ENCODE data around the gene LRRC61.

Gene LRRC61

DNA sequence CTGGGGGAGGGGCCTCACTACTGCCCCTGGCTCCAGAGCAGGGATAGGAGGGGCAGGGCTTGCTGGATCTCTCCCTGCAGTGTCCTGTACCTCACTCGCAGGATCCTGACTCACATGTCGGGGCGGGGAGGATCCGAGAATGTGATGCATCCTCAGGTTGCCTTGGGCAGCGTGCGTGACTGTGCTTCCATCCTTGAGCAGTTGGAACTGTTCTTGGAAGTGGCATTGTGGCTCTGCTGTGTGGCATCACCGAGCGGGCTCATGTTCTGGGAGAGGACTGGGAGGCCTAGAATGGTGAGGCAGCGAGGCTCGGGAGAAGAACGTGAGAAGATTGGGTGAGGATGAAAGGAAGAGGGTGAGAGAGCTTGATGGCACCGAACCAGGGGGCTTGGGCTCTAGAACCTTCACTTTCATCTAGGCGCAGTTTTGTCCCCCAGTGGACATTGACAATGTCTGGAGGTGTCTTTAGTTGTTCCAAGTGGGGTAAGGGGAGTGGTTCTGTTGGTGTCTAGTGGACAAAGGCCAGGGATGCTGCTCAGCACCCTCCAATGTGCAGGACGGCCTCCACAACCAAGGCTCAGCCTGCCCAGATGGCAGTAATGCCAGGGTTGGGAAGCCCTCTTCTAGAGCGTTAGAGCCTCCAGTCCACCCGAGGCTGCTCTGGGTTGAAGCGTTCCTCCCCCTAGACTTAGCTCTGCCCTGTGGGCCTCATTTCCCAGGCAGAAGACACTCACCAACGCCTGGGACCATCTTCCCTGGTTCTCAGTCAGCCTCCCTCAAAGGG, 9.9 kb downstream of the LRRC61 start:
- peaks cover 10% of the 10 kb centered on the region in 2 experiments for H3K4me1 ChIP-seq (ENCODE audit: control insufficient read depth in 1 of 2, insufficient read depth in 2 of 2, low read length in 2 of 2)
- H3K79me1 ChIP-seq (ENCODE audit: low read length): peaks cover 12% of the 10 kb centered on the region
- H2BK5ac ChIP-seq (ENCODE audit: low read depth, low read length, poor library complexity): no peak overlapping the region
- no peak overlapping the region for H3K4me3 ChIP-seq (ENCODE audit: low read depth, low read length)
- no peaks in the 10 kb centered on the region for H3K79me2 ChIP-seq (ENCODE audit: control insufficient read depth, insufficient read depth, low read length, poor library complexity)
- WGBS (ENCODE audit: extremely low coverage, insufficient coverage, insufficient read length): 100% methylated on average over 2 of the region's 18 CpGs
- H3K14ac ChIP-seq (ENCODE audit: low read length): no peak overlapping the region
- H2AFZ ChIP-seq (ENCODE audit: insufficient read depth, low read length, poor library complexity): no peak overlapping the region
- H3K18ac ChIP-seq (ENCODE audit: low read length): no peak overlapping the region
- H4K91ac ChIP-seq (ENCODE audit: low read depth, low read length): no peak overlapping the region
- no peak overlapping the region for H3K9ac ChIP-seq (ENCODE audit: low read length)
- peaks cover under 1 to 11% of the 10 kb centered on the region in 2 experiments for H3K36me3 ChIP-seq (ENCODE audit: control insufficient read depth in 1 of 2, insufficient read depth in 2 of 2, low read length in 2 of 2)
- no peak overlapping the region for H2AK5ac ChIP-seq (ENCODE audit: low read length)
- no peak overlapping the region for H3K4me2 ChIP-seq (ENCODE audit: low read length)
- H3K23ac ChIP-seq (ENCODE audit: low read length): no peak overlapping the region
- H2BK120ac ChIP-seq (ENCODE audit: insufficient read depth, low read length, poor library complexity): no peak overlapping the region
- H3K9me3 ChIP-seq (ENCODE audit: insufficient read depth, low read depth, low read length): no peaks in the 10 kb centered on the region
- no peak overlapping the region for H4K12ac ChIP-seq (ENCODE audit: low read depth, low read length)
- H3K27me3 ChIP-seq (ENCODE audit: insufficient read depth, low read length): no peaks in the 10 kb centered on the region
- H2BK12ac ChIP-seq (ENCODE audit: low read length): no peak overlapping the region
- no peak overlapping the region for H3K4ac ChIP-seq (ENCODE audit: low read depth, low read length)
- no peak for DNase-seq
- no peak overlapping the region for H3K27ac ChIP-seq (ENCODE audit: low read depth, low read length)
- no peak overlapping the region for H4K8ac ChIP-seq (ENCODE audit: low read depth, low read length)

DNA sequence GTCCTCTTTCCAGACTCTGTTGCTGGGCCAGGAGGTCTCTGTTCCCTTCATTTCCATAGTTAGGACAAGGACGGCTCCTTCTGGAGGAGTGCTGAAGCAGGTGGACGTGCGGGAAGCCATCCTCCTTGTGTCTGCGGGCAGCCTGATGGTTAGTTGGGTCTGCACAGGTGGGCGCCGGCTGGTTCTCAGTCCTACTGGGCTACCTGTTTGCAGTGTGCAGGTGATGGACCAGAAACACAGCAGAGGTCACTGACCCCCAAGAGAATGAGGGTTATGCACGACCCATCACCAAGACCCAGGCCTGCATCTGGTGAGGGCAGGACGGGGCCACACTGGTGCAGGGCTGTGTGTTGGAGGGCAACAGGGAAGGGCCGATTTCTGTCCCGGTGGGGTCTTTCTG, 10.5 kb downstream of the LRRC61 start:
- Histone ChIP-seq H3K9me3 (ENCODE audit: insufficient read depth, low read depth, low read length) (no peaks in the 10 kb centered on the region), H3K79me2 (ENCODE audit: control insufficient read depth, insufficient read depth, low read length, poor library complexity) (no peaks in the 10 kb centered on the region), H4K8ac (ENCODE audit: low read depth, low read length) (no peak overlapping the region), H4K12ac (ENCODE audit: low read depth, low read length) (no peak overlapping the region), H3K4me1 (ENCODE audit: control insufficient read depth in 1 of 2, insufficient read depth in 2 of 2, low read length in 2 of 2) (peaks cover 7 to 8% of the 10 kb centered on the region in 2 experiments), H3K27ac (ENCODE audit: low read depth, low read length) (no peak overlapping the region), H3K4me2 (ENCODE audit: low read length) (no peak overlapping the region), H3K79me1 (ENCODE audit: low read length) (peaks cover 8% of the 10 kb centered on the region), H3K36me3 (ENCODE audit: control insufficient read depth in 1 of 2, insufficient read depth in 2 of 2, low read length in 2 of 2) (peaks cover 3 to 14% of the 10 kb centered on the region in 2 experiments), H3K4me3 (ENCODE audit: low read depth, low read length) (no peak overlapping the region), H3K23ac (ENCODE audit: low read length) (no peak overlapping the region), H3K4ac (ENCODE audit: low read depth, low read length) (no peak overlapping the region), H2BK120ac (ENCODE audit: insufficient read depth, low read length, poor library complexity) (no peak overlapping the region), H2AK5ac (ENCODE audit: low read length) (no peak overlapping the region), H2AFZ (ENCODE audit: insufficient read depth, low read length, poor library complexity) (no peak overlapping the region), H3K9ac (ENCODE audit: low read length) (no peak overlapping the region), H3K14ac (ENCODE audit: low read length) (no peak overlapping the region), H3K27me3 (ENCODE audit: insufficient read depth, low read length) (no peaks in the 10 kb centered on the region), H3K18ac (ENCODE audit: low read length) (no peak overlapping the region), H4K91ac (ENCODE audit: low read depth, low read length) (no peak overlapping the region), H2BK5ac (ENCODE audit: low read depth, low read length, poor library complexity) (no peak overlapping the region), H2BK12ac (ENCODE audit: low read length) (no peak overlapping the region)
- WGBS (ENCODE audit: extremely low coverage, insufficient coverage, insufficient read length): no CpG with 5 or more reads among the region's 10 CpGs
- DNase-seq: no peak

DNA sequence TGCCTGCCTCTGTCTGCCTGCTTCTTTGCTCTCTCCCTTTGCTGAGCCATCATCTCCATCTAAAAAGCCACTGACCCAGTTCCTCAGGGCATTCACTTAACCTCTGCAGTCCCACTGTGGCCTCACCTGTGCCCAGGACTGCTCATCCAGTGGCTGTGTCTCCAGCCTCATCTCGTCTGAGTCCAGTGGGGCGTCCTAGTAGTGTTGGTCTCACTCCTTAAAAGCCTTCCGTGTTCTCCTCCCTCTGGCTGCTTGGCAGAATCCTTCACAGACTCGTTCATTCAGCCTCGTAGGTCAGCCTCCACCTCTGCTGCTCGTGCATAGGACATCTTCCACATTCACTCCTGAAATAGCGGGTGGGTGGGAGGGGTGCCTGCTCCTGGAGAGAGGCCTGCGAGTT, 11.0 kb downstream of the LRRC61 start:
- Histone ChIP-seq H3K23ac (ENCODE audit: low read length) (no peak overlapping the region), H3K4me1 (ENCODE audit: control insufficient read depth in 1 of 2, insufficient read depth in 2 of 2, low read length in 2 of 2) (peaks cover 3% of the 10 kb centered on the region in 2 experiments), H2AFZ (ENCODE audit: insufficient read depth, low read length, poor library complexity) (no peak overlapping the region), H4K12ac (ENCODE audit: low read depth, low read length) (no peak overlapping the region), H3K9me3 (ENCODE audit: insufficient read depth, low read depth, low read length) (no peaks in the 10 kb centered on the region), H3K4me2 (ENCODE audit: low read length) (no peak overlapping the region), H3K79me1 (ENCODE audit: low read length) (peaks cover 5% of the 10 kb centered on the region), H3K18ac (ENCODE audit: low read length) (no peak overlapping the region), H3K4me3 (ENCODE audit: low read depth, low read length) (no peak overlapping the region), H2AK5ac (ENCODE audit: low read length) (no peak overlapping the region), H3K36me3 (ENCODE audit: control insufficient read depth in 1 of 2, insufficient read depth in 2 of 2, low read length in 2 of 2) (peaks cover 3 to 18% of the 10 kb centered on the region in 2 experiments), H3K79me2 (ENCODE audit: control insufficient read depth, insufficient read depth, low read length, poor library complexity) (no peaks in the 10 kb centered on the region), H4K8ac (ENCODE audit: low read depth, low read length) (no peak overlapping the region), H4K91ac (ENCODE audit: low read depth, low read length) (no peak overlapping the region), H3K4ac (ENCODE audit: low read depth, low read length) (no peak overlapping the region), H2BK120ac (ENCODE audit: insufficient read depth, low read length, poor library complexity) (no peak overlapping the region), H3K9ac (ENCODE audit: low read length) (no peak overlapping the region), H3K27me3 (ENCODE audit: insufficient read depth, low read length) (no peaks in the 10 kb centered on the region), H3K14ac (ENCODE audit: low read length) (no peak overlapping the region), H2BK5ac (ENCODE audit: low read depth, low read length, poor library complexity) (no peak overlapping the region), H3K27ac (ENCODE audit: low read depth, low read length) (no peak overlapping the region), H2BK12ac (ENCODE audit: low read length) (no peak overlapping the region)
- no CpG with 5 or more reads among the region's 8 CpGs for WGBS (ENCODE audit: extremely low coverage, insufficient coverage, insufficient read length)
- no peak for DNase-seq

DNA sequence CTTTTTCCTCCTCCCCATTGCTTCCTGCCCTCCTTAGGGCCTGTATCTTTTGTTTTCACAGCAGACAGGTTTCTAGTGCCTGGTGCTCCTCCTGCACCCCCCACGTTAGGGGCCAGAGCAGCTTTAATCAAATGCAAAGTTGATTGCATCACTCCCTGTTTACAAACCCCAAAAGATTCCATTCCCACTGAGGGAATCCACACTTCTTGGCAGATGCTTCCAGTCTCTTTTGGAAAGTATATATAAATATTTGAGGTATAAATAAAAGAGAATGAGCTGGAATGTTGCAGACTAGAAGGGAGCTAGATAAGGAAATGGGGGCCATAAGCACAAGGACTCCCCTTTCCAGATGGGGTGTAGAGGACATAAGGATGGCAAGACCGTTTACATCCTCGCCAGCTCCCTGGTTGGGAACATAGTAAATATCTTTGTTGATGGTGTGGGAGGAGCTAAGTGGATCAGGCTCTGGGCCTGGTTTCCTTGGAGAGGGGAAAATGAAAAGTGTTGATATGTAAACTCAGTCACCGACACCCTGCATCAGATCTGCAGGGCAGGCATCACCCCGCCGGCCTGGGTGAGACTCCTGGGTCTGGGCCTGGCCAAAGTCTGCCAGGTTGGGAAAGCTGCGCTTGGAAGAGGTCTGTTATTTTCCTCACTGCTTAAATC, 12.1 kb downstream of the LRRC61 start:
- no peak overlapping the region for H2BK12ac ChIP-seq (ENCODE audit: low read length)
- H3K36me3 ChIP-seq (ENCODE audit: control insufficient read depth in 1 of 2, insufficient read depth in 2 of 2, low read length in 2 of 2): peaks cover 3 to 19% of the 10 kb centered on the region in 2 experiments
- no CpG with 5 or more reads among the region's 7 CpGs for WGBS (ENCODE audit: extremely low coverage, insufficient coverage, insufficient read length)

More for the DNA sequence above, 12.1 kb downstream of the LRRC61 start:
- Histone ChIP-seq H3K27me3 (ENCODE audit: insufficient read depth, low read length) (no peaks in the 10 kb centered on the region), H3K9ac (ENCODE audit: low read length) (no peak overlapping the region), H2BK5ac (ENCODE audit: low read depth, low read length, poor library complexity) (no peak overlapping the region), H3K14ac (ENCODE audit: low read length) (no peak overlapping the region), H3K23ac (ENCODE audit: low read length) (no peak overlapping the region), H2AFZ (ENCODE audit: insufficient read depth, low read length, poor library complexity) (no peak overlapping the region), H3K27ac (ENCODE audit: low read depth, low read length) (no peak overlapping the region), H3K9me3 (ENCODE audit: insufficient read depth, low read depth, low read length) (no peaks in the 10 kb centered on the region), H3K4me2 (ENCODE audit: low read length) (no peak overlapping the region), H3K4me1 (ENCODE audit: control insufficient read depth in 1 of 2, insufficient read depth in 2 of 2, low read length in 2 of 2) (peaks cover 5 to 8% of the 10 kb centered on the region in 2 experiments), H3K18ac (ENCODE audit: low read length) (no peak overlapping the region), H2AK5ac (ENCODE audit: low read length) (no peak overlapping the region), H4K8ac (ENCODE audit: low read depth, low read length) (no peak overlapping the region), H4K91ac (ENCODE audit: low read depth, low read length) (no peak overlapping the region), H2BK120ac (ENCODE audit: insufficient read depth, low read length, poor library complexity) (no peak overlapping the region), H4K12ac (ENCODE audit: low read depth, low read length) (no peak overlapping the region), H3K4me3 (ENCODE audit: low read depth, low read length) (no peak overlapping the region), H3K4ac (ENCODE audit: low read depth, low read length) (no peak overlapping the region), H3K79me2 (ENCODE audit: control insufficient read depth, insufficient read depth, low read length, poor library complexity) (no peaks in the 10 kb centered on the region), H3K79me1 (ENCODE audit: low read length) (peaks cover 2% of the 10 kb centered on the region)
- DNase-seq: no peak

All from trophoblast cell (in vitro differentiated cells and primary cell).